Medulla oblongata (tissue), 1 donor: ENCODE measurements around the gene FSTL5.
"Not testable (repeated sequence)": the region's sequence is repeated elsewhere in the genome, so short reads cannot be mapped to it uniquely, and the experiment has no call there.

Experiments
- DNase-seq: peaks from one replicate; pipeline ENCODE4 v3.0.0-alpha.2; 2015; ENCODE audit errors: extremely low spot score

The FSTL5 gene

GRCh38 chr4:162163892-162164759 is at the start of gene FSTL5:
FSTL5 (minus strand) TSS chr4:162164000; CDS start chr4:162111396, 52,604 bp downstream.
- DNase-seq: peak; percentile 84

DNA sequence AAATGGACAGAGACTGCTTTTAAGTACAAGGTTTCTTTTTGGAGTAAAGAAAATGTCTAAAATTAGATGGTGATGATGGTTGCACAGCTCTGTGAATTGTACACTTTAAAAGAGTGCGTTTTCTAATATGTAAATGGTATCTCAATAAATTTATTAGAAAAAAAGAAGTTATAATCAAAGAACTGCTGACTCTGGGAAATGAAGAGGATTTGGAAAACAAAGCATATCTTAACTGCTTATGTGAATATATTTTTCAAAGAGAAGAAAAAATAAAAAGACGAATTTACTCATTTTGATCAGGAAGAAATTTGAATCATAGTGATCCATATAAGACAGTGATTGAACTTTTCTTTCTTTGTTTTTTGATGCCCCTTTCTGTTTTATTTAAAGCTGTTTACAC is 45.9 kb upstream of the FSTL5 start:
- DNase-seq: no peak

- not testable (repeated sequence) for DNase-seq
These were observed 39.7 kb upstream of the FSTL5 start for GRCh38 chr4:162203478-162203877.

DNA sequence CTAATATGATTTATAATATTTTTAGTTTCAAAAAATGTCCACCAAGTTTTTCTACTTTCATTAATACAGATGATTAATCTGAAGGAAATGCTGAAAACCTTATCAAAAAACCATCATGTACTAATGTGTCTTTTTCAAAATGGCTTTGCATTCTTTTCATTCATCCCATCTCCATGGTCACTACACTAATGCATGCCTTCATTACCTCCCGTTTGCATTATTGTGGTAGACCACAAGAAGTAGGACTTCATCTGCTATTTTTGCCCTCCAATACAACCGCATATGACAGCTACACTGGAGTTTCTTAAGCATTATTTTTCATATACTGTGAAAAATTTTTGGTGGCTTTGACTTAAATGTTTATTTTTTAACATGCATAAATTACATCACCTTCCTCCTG is 37.9 kb upstream of the FSTL5 start:
- DNase-seq: no peak

DNA sequence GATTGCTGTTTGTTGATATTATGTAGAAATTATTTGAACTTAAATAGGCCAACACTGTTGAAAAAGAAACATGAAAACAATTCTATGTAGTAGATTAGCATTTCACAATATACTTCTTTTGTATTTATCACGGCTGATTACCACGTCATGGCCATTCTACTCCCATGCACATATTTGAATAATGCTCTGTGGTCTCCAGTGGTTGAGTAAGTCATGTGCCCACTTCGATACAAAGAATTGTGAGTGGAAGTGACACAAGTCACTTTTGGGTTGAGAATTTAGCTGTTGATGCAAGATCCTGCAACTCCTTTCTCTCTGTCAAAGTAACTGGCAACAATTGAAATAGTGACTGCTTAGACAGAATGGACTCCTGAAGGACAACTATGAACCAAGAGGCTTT is 6.7 kb upstream of the FSTL5 start:
- no peak for DNase-seq

DNA sequence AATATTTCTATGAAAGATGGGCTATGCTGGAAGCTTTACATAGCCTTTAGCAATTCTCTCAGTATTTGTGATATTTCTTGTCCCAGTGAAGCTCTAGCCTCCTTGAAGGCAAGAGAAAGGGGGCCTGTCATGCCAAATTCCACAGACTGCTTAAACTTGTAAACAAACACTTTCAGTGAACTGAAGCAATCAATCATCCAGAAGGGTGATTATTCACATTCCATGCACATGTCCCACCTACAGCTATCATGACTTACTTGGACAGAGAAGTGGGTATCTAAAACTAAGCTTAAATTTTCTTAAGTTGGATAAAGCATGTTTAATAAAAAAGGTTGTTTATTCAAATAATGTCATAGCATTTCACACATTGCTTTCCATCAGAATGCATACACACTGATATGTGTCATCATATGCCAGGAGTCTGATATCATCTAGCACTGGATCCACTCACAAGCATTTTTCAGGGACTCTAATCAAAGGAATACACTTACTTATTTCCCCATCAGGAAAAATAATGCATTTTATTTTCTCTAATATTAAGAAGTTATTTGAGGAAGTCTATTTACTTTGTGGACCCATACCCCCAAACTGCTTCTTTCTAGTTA is 1.2 kb upstream of the FSTL5 start:
- no peak for DNase-seq

- DNase-seq: no peak
These were observed 1.1 kb downstream of the FSTL5 start for GRCh38 chr4:162162672-162163071.

- no peak for DNase-seq
These were observed 6.6 kb downstream of the FSTL5 start for GRCh38 chr4:162157241-162157640.

DNA sequence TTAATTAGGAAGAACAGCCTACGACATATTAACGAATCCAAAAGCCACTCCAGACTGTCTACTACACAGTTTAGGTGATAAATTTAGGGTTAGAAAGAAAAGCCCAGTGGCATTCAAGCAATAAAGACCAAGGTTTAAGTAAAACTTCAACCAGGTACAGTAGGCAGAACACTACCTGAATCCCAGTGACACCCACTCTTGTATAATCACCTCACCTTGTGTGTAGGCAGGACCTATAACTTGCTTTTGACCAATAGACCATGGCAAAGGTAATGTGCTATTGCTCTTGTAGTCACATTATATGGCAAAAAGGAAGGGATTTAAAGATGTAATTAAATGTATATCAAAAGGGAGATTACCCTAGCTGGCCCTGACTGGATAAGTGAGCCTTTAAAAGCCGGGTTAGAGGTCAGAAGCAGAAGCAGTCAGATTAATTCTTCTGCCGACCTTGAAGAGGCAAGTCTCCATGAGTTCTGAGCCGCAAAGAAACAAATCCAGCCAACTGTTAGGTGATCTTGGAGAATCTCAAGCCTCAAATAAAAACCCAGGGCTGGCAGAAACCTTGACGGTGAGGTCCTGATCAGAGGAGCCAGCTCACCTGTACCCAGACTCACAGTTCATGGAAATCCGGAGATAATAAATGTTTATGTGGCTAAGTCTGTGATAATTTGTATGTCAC is 8.8 kb downstream of the FSTL5 start:
- no peak for DNase-seq

DNA sequence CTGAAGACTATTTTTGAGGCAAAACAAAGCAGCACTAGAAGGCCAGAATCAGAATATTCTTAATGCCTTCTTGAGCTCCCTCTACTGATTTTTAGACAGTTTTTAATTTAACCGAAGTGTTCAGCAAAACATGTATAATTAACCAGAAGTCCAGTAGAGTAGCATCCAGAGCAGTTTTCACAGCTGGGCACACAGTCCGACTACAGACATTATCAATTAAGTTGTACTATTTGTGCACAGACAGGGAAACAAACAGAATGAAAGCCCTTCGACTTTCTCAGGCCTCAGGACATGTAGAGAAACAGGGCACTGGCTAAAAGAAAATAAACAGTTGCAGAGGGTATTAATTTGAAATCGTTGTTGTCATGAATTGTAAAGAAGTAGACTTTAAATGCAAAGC is 11.9 kb downstream of the FSTL5 start:
- peak; percentile 32 for DNase-seq

DNA sequence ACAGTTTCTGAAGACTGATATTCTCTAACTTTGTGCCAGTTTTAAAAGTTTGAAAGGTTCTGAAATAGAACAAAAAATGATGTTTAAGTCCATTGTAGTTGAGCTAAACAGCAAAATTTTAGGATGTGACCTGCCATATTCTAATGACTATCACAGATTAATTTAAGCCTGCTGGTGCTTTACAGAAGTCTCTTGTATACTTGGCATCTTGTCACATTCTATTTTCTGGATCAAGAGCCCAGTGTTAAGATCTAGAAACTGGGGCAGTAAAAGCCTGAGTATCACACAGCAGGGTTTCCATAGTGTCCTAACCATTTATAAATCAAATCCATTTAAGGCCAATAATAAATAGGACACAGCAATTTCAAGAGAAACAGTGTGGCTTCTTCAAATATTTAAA is 12.4 kb downstream of the FSTL5 start:
- DNase-seq: no peak

DNA sequence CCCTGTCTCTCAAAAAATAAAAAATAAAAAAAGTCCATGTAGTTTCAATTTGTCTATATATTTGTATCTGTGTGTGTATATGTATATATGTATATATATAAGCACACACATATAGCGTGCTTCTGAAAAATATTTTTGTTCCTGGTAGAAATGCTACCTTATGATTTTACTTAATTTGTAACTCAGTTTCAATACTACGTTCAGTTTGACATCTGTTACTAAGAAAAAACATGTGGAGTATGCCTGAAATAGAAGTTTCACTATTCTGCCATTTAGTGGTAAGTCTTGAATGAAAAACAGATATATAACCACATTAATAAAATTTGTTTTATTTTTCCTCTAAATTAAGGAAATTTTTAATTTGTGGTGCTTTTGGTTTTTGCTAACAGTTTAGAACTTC is 14.2 kb downstream of the FSTL5 start:
- no peak for DNase-seq

- no peak for DNase-seq
These were observed 23.6 kb downstream of the FSTL5 start for GRCh38 chr4:162140051-162140683.

GRCh38 chr4:162139412-162139811 is 24.4 kb downstream of the FSTL5 start:
- DNase-seq: no peak

GRCh38 chr4:162131256-162131655 is 32.5 kb downstream of the FSTL5 start:
- no peak for DNase-seq

- DNase-seq: no peak
These were observed 37.1 kb downstream of the FSTL5 start for GRCh38 chr4:162126729-162127128.

GRCh38 chr4:162117051-162117450 is 46.7 kb downstream of the FSTL5 start:
- DNase-seq: no peak

- DNase-seq: no peak
These were observed 47.6 kb downstream of the FSTL5 start for GRCh38 chr4:162116095-162116779.

- no peak for DNase-seq
These were observed 48.5 kb downstream of the FSTL5 start for GRCh38 chr4:162115333-162115732.

DNA sequence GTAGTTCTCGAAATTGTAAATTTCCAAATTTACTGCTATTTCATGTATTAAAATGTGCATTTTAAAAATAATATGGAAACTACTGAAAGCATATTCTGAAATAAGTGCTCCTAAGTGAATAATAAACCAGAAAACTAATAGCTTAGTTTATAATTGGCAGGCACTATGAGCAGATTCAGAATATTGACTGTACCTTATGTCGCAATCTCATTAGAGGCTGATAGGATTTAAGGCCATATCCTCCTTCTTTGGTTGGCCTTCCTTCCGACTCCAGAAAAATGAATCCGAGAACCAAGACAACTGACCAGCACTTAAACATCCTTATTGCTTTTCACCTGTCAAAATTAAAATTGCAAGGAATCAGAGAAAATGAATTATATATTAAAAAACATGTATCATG is 52.7 kb downstream of the FSTL5 start:
- DNase-seq: no peak

DNA sequence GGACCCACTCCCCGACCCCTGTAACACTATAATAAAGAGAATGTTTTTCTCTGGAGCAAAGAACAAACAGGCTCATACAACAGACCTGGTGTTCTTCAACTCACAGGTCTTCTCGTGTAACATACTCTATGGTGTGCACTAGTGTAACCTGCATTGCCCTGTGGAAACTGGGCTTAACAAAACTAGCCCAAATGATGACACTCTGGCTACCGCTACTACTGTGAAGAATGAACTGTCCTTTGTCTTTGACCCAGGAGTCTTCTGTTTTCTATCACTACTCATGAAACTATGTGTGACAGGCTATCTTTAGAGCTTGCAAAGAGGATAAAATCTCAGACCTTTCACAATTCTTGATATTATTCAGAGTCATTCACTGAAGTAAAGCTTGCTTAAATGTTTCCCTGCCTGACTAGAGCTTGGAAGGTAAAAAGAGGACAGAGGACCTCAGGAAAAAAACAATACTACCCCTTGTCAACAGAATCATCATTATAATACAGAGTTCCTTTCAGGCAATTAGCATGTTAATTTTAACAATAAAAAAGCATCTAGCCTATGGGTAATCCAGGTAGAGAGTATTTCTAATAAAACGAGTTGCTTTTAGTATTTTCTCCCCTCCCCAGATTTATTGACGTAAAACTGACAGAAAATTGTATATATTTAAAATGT is 59.2 kb downstream of the FSTL5 start:
- DNase-seq: no peak
